Fibroblast of peridontal ligament (primary cell): ENCODE results near the gene PRKN.
"Not testable (repeated sequence)": the region's sequence is repeated elsewhere in the genome, so short reads cannot be mapped to it uniquely, and the experiment has no call there.

Experiments used
- DNase-seq: peaks from one replicate; pipeline ENCODE4 v3.0.0-alpha.2; 2010; ENCODE audit errors: extremely low read depth

The PRKN gene

GRCh38 chr6:161314541-161315245 is 1412.9 kb downstream of the PRKN start:
- DNase-seq = not testable (repeated sequence)

- DNase-seq = no peak
Measured at GRCh38 chr6:161313940-161314509, 1413.5 kb downstream of the PRKN start.

- not testable (repeated sequence) for DNase-seq
Measured at GRCh38 chr6:161313475-161313874, 1414.1 kb downstream of the PRKN start.

GRCh38 chr6:161309774-161310173 is 1417.8 kb downstream of the PRKN start:
- not testable (repeated sequence) for DNase-seq

- DNase-seq = no peak
Measured at GRCh38 chr6:161308075-161308655, 1419.4 kb downstream of the PRKN start.

- DNase-seq = no peak
Measured at GRCh38 chr6:161305860-161306259, 1421.7 kb downstream of the PRKN start.

- peak; percentile 54 for DNase-seq
Measured at GRCh38 chr6:161303628-161304340, 1423.8 kb downstream of the PRKN start.

GRCh38 chr6:161302949-161303348 is 1424.6 kb downstream of the PRKN start:
- no peak for DNase-seq

- peak; percentile 88 for DNase-seq
Measured at GRCh38 chr6:161301338-161301737, 1426.2 kb downstream of the PRKN start.

GRCh38 chr6:161300823-161301222 is 1426.7 kb downstream of the PRKN start:
- DNase-seq = peak; percentile 21

- peak; percentile 5 for DNase-seq
Measured at GRCh38 chr6:161299726-161300125, 1427.8 kb downstream of the PRKN start.
